Left lung (tissue), 10 donors: ENCODE measurements around the gene CD82. TPM values are rescaled to one million over a fixed set of nuclear protein-coding genes. Genes with fewer than 3 reads are reported as not detected.

ENCODE experiments used
- ATAC-seq: fragments of 200-7000 bp; cut with Tn5 transposase; one replicate; pipeline ENCODE4 v1.9.1; 2020; ENCODE audit warnings: moderate library complexity
- DNase-seq, 4 donors: peaks; one replicate each; pipeline ENCODE4 v3.0.0-alpha.2; 2013 to 2020
- H3K27ac ChIP-seq, 2 donors: fragments of 200-600 bp; sonication (generic) in 1 of 2; one replicate each; pipeline versions ENCODE4 v1.5.0 to v1.8.0; 2020 to 2021
- H3K27me3 ChIP-seq, 2 donors: fragments of 200-600 bp; sonication (generic) in 1 of 2; one replicate each; pipeline versions ENCODE4 v1.5.0 to v1.8.0; 2020 to 2021
- H3K36me3 ChIP-seq, 2 donors: fragments of 200-600 bp; sonication (generic) in 1 of 2; one replicate each; pipeline versions ENCODE4 v1.5.0 to v1.8.0; 2020 to 2021
- H3K4me1 ChIP-seq, 2 donors: fragments of 200-600 bp; one replicate each; pipeline ENCODE4 v1.8.0; 2021
- H3K4me3 ChIP-seq, 2 donors: fragments of 200-600 bp; sonication (generic) in 1 of 2; one replicate each; pipeline versions ENCODE4 v1.5.0 to v1.8.0; 2020 to 2021; ENCODE audit warnings: mild to moderate bottlenecking in 1 of 2
- H3K9me3 ChIP-seq, 2 donors: fragments of 200-600 bp; sonication (generic) in 1 of 2; one replicate each; pipeline versions ENCODE4 v1.5.0 to v1.8.0; 2020 to 2021
- intact Hi-C, 2 donors: fragments of 100-400 bp; cut with DNase I; formaldehyde crosslinking; loops; one replicate each; pipeline versions ENCODE4 v1.11.2 to v1.14.2; 2022
- polyA plus RNA-seq, 6 donors: library from polyadenylated mRNA; unstranded; fragments of 120-200 nt; gene quantifications; one replicate each; pipeline ENCODE4 v1.2.1, GENCODE V29; 2013; ENCODE audit not compliant: insufficient read length in 6 of 6
- total RNA-seq, 2 donors: library from RNA; stranded (reverse); fragmentation: NEBNext Ultra II Directional; extraction: Animal tissue kit (Norgen Biotek cat#: 25700); gene quantifications; one replicate each; pipeline ENCODE4 v1.2.1, GENCODE V29; 2021
- TF ChIP-seq, protein P1 (sequence below), 2 donors: fragments of 200-600 bp; sonication (generic) in 1 of 2; IDR thresholded peaks; one replicate each; pipeline versions ENCODE4 v1.5.0 to v1.8.0; 2021; ENCODE audit warnings: antibody characterized with exemption in 2 of 2
- donor health status: DM: no; HTN: yes; CAD: no.
- donor health status: DM: no; HTN: no; CAD: no.

Gene CD82
- total and polyA plus RNA-seq, 8 donors = 33.7 to 244 (median 54.6) TPM

DNA sequence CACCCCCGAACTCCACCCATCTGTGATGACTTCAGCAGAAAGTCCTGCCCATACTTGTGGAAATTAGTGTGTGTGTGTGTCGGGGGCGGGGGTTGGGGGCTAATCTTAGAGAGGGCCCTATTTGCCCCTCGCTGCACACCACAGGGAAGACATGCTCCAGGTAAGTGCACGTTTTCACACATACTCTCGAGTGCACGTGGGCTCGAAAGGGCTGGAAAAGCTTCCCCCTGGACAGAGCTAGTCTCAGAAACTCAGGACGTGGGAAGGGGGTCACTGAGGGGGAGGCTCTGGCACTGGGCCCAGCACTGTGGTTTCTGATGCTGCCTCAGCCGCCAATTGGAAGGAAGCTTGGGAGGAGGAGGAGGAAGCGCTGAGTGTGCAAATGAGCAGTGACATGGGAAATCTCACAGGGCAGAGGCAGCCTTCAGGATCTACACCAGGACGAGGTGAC is 40.7 kb upstream of the CD82 start:
- Histone ChIP-seq H3K27ac (no peak overlapping the region), H3K9me3 (no peaks in the 10 kb centered on the region), H3K4me3 (no peak overlapping the region), H3K27me3 (peaks cover 0 to 18% of the 10 kb centered on the region in 2 donors), H3K36me3 (no peaks in the 10 kb centered on the region), H3K4me1 (no peaks in the 10 kb centered on the region)
- ATAC-seq (no peak), DNase-seq (peak in 1 of 4 donors; percentile 30)
- intact Hi-C loops = no loop called here
- TF ChIP-seq, protein P1, sequence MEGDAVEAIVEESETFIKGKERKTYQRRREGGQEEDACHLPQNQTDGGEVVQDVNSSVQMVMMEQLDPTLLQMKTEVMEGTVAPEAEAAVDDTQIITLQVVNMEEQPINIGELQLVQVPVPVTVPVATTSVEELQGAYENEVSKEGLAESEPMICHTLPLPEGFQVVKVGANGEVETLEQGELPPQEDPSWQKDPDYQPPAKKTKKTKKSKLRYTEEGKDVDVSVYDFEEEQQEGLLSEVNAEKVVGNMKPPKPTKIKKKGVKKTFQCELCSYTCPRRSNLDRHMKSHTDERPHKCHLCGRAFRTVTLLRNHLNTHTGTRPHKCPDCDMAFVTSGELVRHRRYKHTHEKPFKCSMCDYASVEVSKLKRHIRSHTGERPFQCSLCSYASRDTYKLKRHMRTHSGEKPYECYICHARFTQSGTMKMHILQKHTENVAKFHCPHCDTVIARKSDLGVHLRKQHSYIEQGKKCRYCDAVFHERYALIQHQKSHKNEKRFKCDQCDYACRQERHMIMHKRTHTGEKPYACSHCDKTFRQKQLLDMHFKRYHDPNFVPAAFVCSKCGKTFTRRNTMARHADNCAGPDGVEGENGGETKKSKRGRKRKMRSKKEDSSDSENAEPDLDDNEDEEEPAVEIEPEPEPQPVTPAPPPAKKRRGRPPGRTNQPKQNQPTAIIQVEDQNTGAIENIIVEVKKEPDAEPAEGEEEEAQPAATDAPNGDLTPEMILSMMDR (IDR thresholded peaks at IDR 0.05) = no peak

DNA sequence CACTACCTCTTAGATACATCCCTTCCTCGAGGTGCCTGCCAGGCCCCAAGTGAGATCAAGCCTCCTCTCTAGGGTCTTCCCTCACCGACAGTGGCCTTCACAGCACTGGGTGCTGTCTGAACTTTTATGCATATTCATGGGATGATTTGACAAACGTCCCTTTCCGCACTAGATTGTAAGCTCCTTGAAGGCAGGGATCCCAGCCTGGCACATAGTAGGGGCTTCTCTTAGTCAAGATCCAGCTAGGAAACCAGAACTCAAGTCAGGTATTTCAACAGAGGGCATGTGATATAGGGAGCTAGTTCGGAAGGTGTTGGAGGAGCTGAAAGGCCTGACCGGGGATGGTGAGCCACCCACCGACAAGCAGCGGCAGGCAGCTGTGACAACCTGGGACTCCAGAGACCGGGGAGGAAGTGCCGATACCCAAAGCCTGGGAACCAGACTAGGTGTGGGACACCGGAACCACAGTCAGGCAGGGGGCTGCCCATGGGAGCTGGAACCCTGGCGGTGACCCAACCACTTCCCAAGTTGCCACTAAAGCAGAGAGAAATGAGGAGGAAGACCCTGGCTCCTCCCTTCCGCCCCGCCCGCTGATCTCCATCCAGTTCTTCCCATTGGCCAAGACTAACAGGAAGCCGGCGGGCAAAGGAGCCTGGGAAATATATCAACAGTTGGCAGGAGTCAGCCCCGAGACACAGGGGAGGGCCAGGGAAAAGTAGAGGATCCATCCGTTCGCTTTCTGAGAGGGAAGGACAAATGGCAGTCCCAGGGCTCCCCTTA is 39.8 kb upstream of the CD82 start:
- TF ChIP-seq, protein P1 (IDR thresholded peaks at IDR 0.05) = no peak
- ATAC-seq (no peak), DNase-seq (no peak)
- no peaks in the 10 kb centered on the region for H3K9me3 ChIP-seq
- intact Hi-C loops = no loop called here
- no peak overlapping the region for H3K27ac ChIP-seq
- peaks cover 0 to 9% of the 10 kb centered on the region in 2 donors for H3K27me3 ChIP-seq
- no peaks in the 10 kb centered on the region for H3K36me3 ChIP-seq
- no peak overlapping the region for H3K4me3 ChIP-seq
- peaks cover 4 to 7% of the 10 kb centered on the region in 2 donors for H3K4me1 ChIP-seq

DNA sequence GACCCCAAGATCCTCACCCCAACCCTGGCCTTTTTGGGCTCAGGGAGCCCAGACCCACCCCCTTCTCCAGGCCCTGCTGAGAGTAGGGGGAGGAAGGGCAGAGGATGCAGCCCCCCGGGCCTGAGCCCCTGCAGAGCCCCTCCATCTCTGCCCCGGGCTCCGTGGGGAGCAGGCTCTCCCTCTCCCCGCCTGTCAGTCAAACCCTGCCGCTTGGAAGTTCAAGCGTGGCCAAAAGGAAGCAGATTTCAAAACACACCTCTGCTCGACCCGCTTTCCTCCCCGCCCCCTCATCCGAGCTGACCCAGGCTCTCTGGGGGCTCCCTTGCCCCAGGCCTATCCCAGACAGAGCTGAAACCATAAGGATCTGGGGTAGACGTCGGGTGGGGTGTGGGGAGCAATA is 39.0 kb upstream of the CD82 start:
- no peak for DNase-seq
- Histone ChIP-seq H3K27me3 (peaks cover 0 to 9% of the 10 kb centered on the region in 2 donors), H3K36me3 (no peaks in the 10 kb centered on the region), H3K4me3 (no peak overlapping the region), H3K9me3 (no peaks in the 10 kb centered on the region), H3K4me1 (peaks cover 4 to 13% of the 10 kb centered on the region in 2 donors), H3K27ac (no peak overlapping the region)
- ATAC-seq = no peak
- TF ChIP-seq, protein P1 (IDR thresholded peaks at IDR 0.05) = no peak
- intact Hi-C loops = no loop called here

DNA sequence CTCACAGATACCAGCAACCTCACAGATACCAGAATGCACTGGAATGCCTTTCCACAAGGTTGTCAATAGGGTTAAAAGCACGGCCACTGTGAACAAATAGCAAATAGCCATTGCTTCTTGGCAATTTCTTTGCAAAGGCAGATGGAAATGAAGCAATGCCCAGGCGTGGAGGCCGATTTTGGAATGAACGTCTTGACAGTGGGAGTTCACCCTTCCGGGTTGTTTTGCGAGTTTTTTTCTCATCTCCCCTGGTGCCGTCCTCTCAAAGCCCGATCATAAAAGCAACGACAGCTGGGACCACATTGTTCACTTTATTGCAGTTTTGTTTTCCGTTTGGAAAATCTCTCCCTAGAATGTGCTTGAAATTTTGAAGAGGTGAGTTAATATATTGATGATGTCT is 38.0 kb upstream of the CD82 start:
- Histone ChIP-seq H3K27ac (no peak overlapping the region), H3K9me3 (no peaks in the 10 kb centered on the region), H3K36me3 (no peaks in the 10 kb centered on the region), H3K4me3 (no peak overlapping the region), H3K4me1 (peaks cover 4 to 13% of the 10 kb centered on the region in 2 donors), H3K27me3 (peaks cover 0 to 8% of the 10 kb centered on the region in 2 donors)
- intact Hi-C loops = no loop called here
- TF ChIP-seq, protein P1 (IDR thresholded peaks at IDR 0.05) = no peak
- ATAC-seq = no peak
- DNase-seq = peak in 1 of 4 donors; percentile 54

DNA sequence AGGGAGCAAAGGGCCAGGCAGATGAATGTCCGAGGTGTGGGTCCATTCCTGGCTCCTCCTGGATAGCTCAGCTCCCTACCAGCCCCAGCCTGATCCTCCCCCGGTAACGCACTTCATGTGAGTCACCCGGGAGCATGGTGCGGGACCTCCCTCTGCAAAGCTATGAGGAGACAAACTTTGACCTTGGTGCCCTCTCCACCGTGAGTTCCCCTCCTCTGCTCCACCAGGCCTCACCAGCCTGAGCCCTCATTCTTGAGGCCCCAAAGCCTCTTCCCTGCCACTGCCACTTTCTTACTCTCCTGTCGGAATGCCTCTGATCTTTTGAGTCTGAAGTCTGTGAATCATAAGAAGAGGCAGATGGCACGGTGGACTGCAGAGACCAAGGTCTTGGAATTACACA is 37.4 kb upstream of the CD82 start:
- DNase-seq (no peak), ATAC-seq (no peak)
- TF ChIP-seq, protein P1 (IDR thresholded peaks at IDR 0.05) = no peak
- H3K36me3 ChIP-seq = no peaks in the 10 kb centered on the region
- H3K4me1 ChIP-seq = peaks cover 4 to 13% of the 10 kb centered on the region in 2 donors
- H3K4me3 ChIP-seq = no peak overlapping the region
- H3K27me3 ChIP-seq = peaks cover 0 to 1% of the 10 kb centered on the region in 2 donors
- intact Hi-C loops = no loop called here
- no peak overlapping the region for H3K27ac ChIP-seq
- H3K9me3 ChIP-seq = no peaks in the 10 kb centered on the region
